RWPE2 (cell line): ENCODE data around the gene SKA1.

Experiments
- ATAC-seq: fragments of 200-7000 bp; cut with Tn5 transposase; 3 replicates; pipeline ENCODE4 v1.9.1; 2021; ENCODE audit warnings: low read depth
- DNase-seq: peaks from one replicate; pipeline ENCODE4 v3.0.0-alpha.2; 2020; ENCODE audit warnings: low spot score
- H3K27ac ChIP-seq: fragments of 450-650 bp; 2 replicates; pipeline ENCODE4 v1.5.1; 2017; ENCODE audit warnings: mild to moderate bottlenecking; ENCODE audit not compliant: poor library complexity, severe bottlenecking
- H3K27me3 ChIP-seq: fragments of 250-450 bp; sonication (Bioruptor Pico); 2 replicates; pipeline ENCODE4 v1.5.1; 2021; ENCODE audit warnings: mild to moderate bottlenecking, moderate library complexity; ENCODE audit not compliant: insufficient read depth, poor library complexity, severe bottlenecking
- H3K36me3 ChIP-seq: fragments of 250-450 bp; sonication (Bioruptor Pico); 2 replicates; pipeline ENCODE4 v1.5.1; 2020; ENCODE audit warnings: low read depth, mild to moderate bottlenecking, moderate library complexity
- H3K4me1 ChIP-seq: fragments of 250-450 bp; sonication (Bioruptor Pico); 2 replicates; pipeline ENCODE4 v1.5.1; 2021; ENCODE audit warnings: mild to moderate bottlenecking, moderate library complexity; ENCODE audit not compliant: insufficient read depth, poor library complexity, severe bottlenecking
- H3K4me3 ChIP-seq: fragments of 250-450 bp; sonication (Bioruptor Pico); 2 replicates; pipeline ENCODE4 v1.5.1; 2021; ENCODE audit warnings: mild to moderate bottlenecking, moderate library complexity; ENCODE audit not compliant: severe bottlenecking
- H3K9me3 ChIP-seq: fragments of 250-450 bp; sonication (Bioruptor Pico); 2 replicates; pipeline ENCODE4 v1.5.1; 2021; ENCODE audit warnings: mild to moderate bottlenecking, moderate library complexity; ENCODE audit not compliant: severe bottlenecking
- TF ChIP-seq, protein P1 (sequence below): fragments of 450-650 bp; IDR thresholded peaks from one replicate; pipeline ENCODE4 v1.5.1; 2017; ENCODE audit warnings: mild to moderate bottlenecking, moderate library complexity; ENCODE audit not compliant: poor library complexity, severe bottlenecking

Gene SKA1

GRCh38 chr18:50372743-50373142, 2.1 kb upstream of the SKA1 start:
- TF ChIP-seq, protein P1, sequence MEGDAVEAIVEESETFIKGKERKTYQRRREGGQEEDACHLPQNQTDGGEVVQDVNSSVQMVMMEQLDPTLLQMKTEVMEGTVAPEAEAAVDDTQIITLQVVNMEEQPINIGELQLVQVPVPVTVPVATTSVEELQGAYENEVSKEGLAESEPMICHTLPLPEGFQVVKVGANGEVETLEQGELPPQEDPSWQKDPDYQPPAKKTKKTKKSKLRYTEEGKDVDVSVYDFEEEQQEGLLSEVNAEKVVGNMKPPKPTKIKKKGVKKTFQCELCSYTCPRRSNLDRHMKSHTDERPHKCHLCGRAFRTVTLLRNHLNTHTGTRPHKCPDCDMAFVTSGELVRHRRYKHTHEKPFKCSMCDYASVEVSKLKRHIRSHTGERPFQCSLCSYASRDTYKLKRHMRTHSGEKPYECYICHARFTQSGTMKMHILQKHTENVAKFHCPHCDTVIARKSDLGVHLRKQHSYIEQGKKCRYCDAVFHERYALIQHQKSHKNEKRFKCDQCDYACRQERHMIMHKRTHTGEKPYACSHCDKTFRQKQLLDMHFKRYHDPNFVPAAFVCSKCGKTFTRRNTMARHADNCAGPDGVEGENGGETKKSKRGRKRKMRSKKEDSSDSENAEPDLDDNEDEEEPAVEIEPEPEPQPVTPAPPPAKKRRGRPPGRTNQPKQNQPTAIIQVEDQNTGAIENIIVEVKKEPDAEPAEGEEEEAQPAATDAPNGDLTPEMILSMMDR: no peak
- peaks cover 14% of the 10 kb centered on the region for H3K4me1 ChIP-seq
- ATAC-seq (no peak), DNase-seq (no peak)
- no peak overlapping the region for H3K27ac ChIP-seq
- no peaks in the 10 kb centered on the region for H3K27me3 ChIP-seq
- peaks cover 22% of the 10 kb centered on the region for H3K36me3 ChIP-seq
- H3K4me3 ChIP-seq: no peak overlapping the region
- peaks cover 8% of the 10 kb centered on the region for H3K9me3 ChIP-seq

DNA sequence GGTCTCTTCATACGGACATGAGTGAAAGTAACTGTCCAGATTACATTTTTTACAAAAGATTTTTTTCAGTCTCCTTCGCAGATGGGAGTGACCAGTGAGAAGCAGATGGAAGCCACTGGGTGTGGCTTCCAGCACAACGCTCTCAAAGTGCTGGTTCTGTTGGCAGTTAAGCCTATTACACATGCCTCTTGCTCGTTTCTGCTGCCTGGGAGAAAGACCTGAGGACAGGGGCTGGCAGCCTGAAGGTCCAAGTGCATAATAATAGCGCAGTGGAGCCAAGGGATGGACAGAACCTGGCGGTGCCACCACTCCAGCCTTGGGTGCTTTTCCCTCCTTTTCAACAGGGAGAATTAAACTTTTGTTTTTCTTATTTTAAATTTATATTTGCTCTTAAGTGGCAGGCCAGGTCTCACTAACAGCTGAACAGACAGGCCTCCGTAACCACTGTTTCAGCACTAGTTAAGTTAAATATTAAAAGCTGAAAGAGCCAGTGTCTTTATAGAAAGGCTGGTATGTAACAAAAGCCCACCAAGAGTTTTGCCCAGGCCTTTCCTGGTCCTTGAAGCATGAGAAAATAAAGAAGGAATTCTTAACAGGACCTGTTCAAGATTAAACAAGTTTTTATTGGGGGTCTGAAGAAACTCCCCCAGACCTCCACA, 1.2 kb upstream of the SKA1 start:
- Histone ChIP-seq H3K27me3 (no peaks in the 10 kb centered on the region), H3K36me3 (peaks cover 23% of the 10 kb centered on the region), H3K4me3 (no peak overlapping the region), H3K27ac (no peak overlapping the region), H3K4me1 (peaks cover 14% of the 10 kb centered on the region), H3K9me3 (peaks cover 8% of the 10 kb centered on the region)
- ATAC-seq (no peak), DNase-seq (no peak)
- TF ChIP-seq, protein P1: no peak

DNA sequence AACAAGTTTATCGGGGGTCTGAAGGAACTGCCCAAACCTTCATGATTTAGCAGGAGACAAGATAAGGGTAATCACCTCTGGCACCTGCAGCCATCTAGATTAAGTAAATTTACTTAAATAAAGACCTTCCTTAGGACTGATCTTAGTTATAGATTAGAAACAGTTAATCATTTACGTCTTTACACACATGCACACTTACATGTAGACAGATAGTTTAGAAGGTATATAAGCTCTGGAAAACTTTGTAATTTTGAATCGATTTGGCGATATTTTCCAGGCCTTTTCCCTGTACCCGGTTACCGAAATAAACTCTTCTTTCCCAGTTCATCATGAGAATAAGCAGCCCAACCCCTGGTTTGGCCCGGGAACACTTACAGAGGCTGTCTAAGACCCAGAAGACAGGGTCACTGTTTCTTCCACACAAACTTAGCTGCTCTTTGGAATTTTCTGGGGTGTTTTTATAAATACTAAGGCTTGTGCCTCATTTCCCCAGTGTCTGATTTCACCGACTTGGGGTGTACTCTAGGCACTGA, 560 bp upstream of the SKA1 start:
- ATAC-seq: no peak
- Histone ChIP-seq H3K9me3 (peaks cover 8% of the 10 kb centered on the region), H3K27ac (peak overlapping the region; percentile 37), H3K4me3 (peak overlapping the region; percentile 60), H3K27me3 (no peaks in the 10 kb centered on the region), H3K4me1 (peaks cover 14% of the 10 kb centered on the region), H3K36me3 (peaks cover 23% of the 10 kb centered on the region)
- TF ChIP-seq, protein P1: no peak
- no peak for DNase-seq

DNA sequence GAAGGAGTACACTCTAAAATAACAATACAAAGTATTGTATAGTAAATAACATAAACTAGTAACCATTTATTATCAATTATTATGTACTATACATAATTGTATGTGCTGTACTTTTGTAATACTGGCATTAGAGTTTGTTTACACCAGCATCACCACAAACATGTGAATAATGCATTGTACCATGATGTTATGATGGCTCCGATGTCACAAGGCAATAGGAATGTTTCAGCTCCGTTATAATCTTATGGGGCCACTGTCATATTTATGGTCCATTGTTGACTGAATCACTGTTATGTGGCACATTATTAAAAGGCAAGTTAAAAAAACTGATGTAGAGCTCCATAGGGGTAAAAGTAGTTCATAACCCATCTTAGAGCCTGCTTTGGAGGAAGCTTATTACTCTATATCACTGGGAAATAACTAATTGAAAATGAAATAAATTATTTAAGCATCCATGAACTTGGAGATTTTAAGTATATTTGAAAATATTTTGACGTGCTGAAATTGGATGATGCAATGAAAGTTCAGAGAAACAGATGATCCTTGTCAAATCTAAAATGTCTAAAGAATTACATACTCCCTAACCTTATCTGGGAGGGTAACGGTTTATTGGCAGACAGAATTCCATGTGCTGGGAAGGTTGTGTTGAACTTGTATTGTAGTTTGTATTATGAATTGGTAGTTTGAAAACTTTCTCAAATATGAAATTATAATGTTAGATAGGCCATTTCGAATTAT, 2.4 kb downstream of the SKA1 start:
- DNase-seq (no peak), ATAC-seq (no peak)
- peaks cover 35% of the 10 kb centered on the region for H3K36me3 ChIP-seq
- no peak overlapping the region for H3K4me3 ChIP-seq
- H3K9me3 ChIP-seq: peaks cover 2% of the 10 kb centered on the region
- TF ChIP-seq, protein P1: no peak
- peaks cover 14% of the 10 kb centered on the region for H3K4me1 ChIP-seq
- no peak overlapping the region for H3K27ac ChIP-seq
- no peaks in the 10 kb centered on the region for H3K27me3 ChIP-seq
